Hepatocyte (in vitro differentiated cells): Measurements from ENCODE around the gene LLGL2. TPM values are rescaled to one million over a fixed set of nuclear protein-coding genes. Genes with fewer than 3 reads are reported as not detected.

ENCODE experiments used
- DNase-seq: peaks from one replicate; pipeline ENCODE4 v3.0.0-alpha.2; 2016; ENCODE audit warnings: low spot score
- H2AFZ ChIP-seq: fragments of 200-600 bp; sonication (generic); 2 replicates; pipeline ENCODE4 v1.6.0; 2016; ENCODE audit warnings: antibody characterized with exemption, mild to moderate bottlenecking
- H3K27ac ChIP-seq: fragments of 200-600 bp; sonication (generic); 2 replicates; pipeline ENCODE4 v1.5.1; 2016; ENCODE audit warnings: mild to moderate bottlenecking
- H3K27me3 ChIP-seq: fragments of 200-600 bp; sonication (generic); 2 replicates; pipeline ENCODE4 v1.6.1; 2016
- H3K36me3 ChIP-seq: fragments of 200-600 bp; sonication (generic); replicated peaks from 2 replicates; pipeline ENCODE4 v1.5.1; 2016; ENCODE audit warnings: low read depth; ENCODE audit not compliant: insufficient read depth
- H3K4me1 ChIP-seq: fragments of 200-600 bp; sonication (generic); 2 replicates; pipeline ENCODE4 v1.5.1; 2016; ENCODE audit warnings: mild to moderate bottlenecking, moderate library complexity; ENCODE audit not compliant: insufficient read depth
- H3K4me2 ChIP-seq: fragments of 200-600 bp; sonication (generic); 2 replicates; pipeline ENCODE4 v1.6.0; 2016
- H3K4me3 ChIP-seq: fragments of 200-600 bp; sonication (generic); 2 replicates; pipeline ENCODE4 v1.5.1; 2016; ENCODE audit warnings: mild to moderate bottlenecking
- H3K79me2 ChIP-seq: fragments of 200-600 bp; sonication (generic); 2 replicates; pipeline ENCODE4 v1.6.0; 2017; ENCODE audit warnings: mild to moderate bottlenecking
- H3K9me2 ChIP-seq: fragments of 200-600 bp; sonication (generic); replicated peaks from 2 replicates; pipeline ENCODE4 v1.6.0; 2017; ENCODE audit warnings: mild to moderate bottlenecking; ENCODE audit not compliant: insufficient read depth
- H3K9me3 ChIP-seq: fragments of 200-600 bp; sonication (generic); 2 replicates; pipeline ENCODE4 v1.5.1; 2016; ENCODE audit warnings: low read depth, mild to moderate bottlenecking
- H4K20me1 ChIP-seq: fragments of 200-600 bp; sonication (generic); 2 replicates; pipeline ENCODE4 v1.6.0; 2016; ENCODE audit warnings: mild to moderate bottlenecking; ENCODE audit not compliant: insufficient read depth, poor library complexity, severe bottlenecking
- EZH2 ChIP-seq: fragments of 200-600 bp; sonication (generic); IDR thresholded peaks from 2 replicates; pipeline ENCODE4 v1.6.1; 2016; ENCODE audit warnings: antibody characterized with exemption, mild to moderate bottlenecking, borderline replicate concordance
- EZH2phosphoT487 ChIP-seq: fragments of 200-600 bp; sonication (generic); IDR thresholded peaks from one replicate; pipeline ENCODE4 v1.6.1; 2018; ENCODE audit warnings: antibody characterized with exemption, mild to moderate bottlenecking, low read depth, moderate library complexity; ENCODE audit not compliant: unreplicated experiment, severe bottlenecking
- WGBS: methylation state at CpG from one replicate; pipeline ENCODE4 v1.1.6; 2016; ENCODE audit warnings: low lambda C conversion rate; ENCODE audit errors: missing lambda C conversion rate; 5-methylcytosine and 5-hydroxymethylcytosine counted together
- polyA plus RNA-seq: library from polyadenylated mRNA; unstranded; fragments of >200 nt; fragmentation: Nextera tagmentation; extraction: Ambion mirVana; gene quantifications from 2 replicates; pipeline ENCODE4 v1.2.1, GENCODE V29; 2016
- total RNA-seq: library from RNA; depleted of rRNA; stranded (reverse); fragments of >200 nt; gene quantifications from 2 replicates; pipeline ENCODE4 v1.2.3, GENCODE V29; 2014
- TF ChIP-seq, protein P1 (sequence below): fragments of 200-600 bp; sonication (generic); IDR thresholded peaks from 2 replicates; pipeline ENCODE4 v1.5.1; 2016; ENCODE audit warnings: antibody characterized with exemption, mild to moderate bottlenecking; ENCODE audit not compliant: poor library complexity

Gene LLGL2
- total and polyA plus RNA-seq, 2 experiments from 2014 or later: 81.8 to 154 TPM

DNA sequence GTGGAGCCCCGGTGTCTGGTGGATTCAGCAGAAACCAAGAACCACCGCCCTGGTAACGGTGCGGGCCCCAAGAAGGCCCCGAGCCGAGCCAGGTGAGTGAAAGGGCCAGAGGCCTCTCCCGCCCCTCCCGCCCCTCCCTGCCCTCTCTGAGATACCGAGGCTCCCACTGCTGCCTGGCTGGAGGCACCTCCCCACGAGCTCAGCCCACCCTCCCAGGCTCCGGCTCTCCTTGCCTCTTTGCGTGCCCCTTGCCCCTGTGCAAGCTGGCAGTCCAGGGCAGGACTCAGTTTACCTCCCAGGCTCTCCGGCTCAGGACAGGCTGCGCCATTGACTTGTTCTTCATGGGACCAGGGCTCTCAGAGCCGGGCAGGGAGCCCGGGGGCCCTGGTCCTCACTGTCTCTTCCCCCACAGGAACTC lies 48.1 kb downstream of the LLGL2 start:
- no peak overlapping the region for H3K27ac ChIP-seq
- 90% methylated on average over 9 of the region's 16 CpGs for WGBS
- TF ChIP-seq, protein P1, sequence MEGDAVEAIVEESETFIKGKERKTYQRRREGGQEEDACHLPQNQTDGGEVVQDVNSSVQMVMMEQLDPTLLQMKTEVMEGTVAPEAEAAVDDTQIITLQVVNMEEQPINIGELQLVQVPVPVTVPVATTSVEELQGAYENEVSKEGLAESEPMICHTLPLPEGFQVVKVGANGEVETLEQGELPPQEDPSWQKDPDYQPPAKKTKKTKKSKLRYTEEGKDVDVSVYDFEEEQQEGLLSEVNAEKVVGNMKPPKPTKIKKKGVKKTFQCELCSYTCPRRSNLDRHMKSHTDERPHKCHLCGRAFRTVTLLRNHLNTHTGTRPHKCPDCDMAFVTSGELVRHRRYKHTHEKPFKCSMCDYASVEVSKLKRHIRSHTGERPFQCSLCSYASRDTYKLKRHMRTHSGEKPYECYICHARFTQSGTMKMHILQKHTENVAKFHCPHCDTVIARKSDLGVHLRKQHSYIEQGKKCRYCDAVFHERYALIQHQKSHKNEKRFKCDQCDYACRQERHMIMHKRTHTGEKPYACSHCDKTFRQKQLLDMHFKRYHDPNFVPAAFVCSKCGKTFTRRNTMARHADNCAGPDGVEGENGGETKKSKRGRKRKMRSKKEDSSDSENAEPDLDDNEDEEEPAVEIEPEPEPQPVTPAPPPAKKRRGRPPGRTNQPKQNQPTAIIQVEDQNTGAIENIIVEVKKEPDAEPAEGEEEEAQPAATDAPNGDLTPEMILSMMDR: no peak
- no peak for TF ChIP-seq EZH2phosphoT487
- TF ChIP-seq EZH2: no peak
- no peak for DNase-seq
- no peak overlapping the region for H3K4me2 ChIP-seq
- no peaks in the 10 kb centered on the region for H3K9me2 ChIP-seq
- no peaks in the 10 kb centered on the region for H3K27me3 ChIP-seq
- no peaks in the 10 kb centered on the region for H3K36me3 ChIP-seq
- H3K79me2 ChIP-seq: no peaks in the 10 kb centered on the region
- H4K20me1 ChIP-seq: no peaks in the 10 kb centered on the region
- H3K4me1 ChIP-seq: no peaks in the 10 kb centered on the region
- no peak overlapping the region for H2AFZ ChIP-seq
- H3K9me3 ChIP-seq: no peaks in the 10 kb centered on the region
- no peak overlapping the region for H3K4me3 ChIP-seq

DNA sequence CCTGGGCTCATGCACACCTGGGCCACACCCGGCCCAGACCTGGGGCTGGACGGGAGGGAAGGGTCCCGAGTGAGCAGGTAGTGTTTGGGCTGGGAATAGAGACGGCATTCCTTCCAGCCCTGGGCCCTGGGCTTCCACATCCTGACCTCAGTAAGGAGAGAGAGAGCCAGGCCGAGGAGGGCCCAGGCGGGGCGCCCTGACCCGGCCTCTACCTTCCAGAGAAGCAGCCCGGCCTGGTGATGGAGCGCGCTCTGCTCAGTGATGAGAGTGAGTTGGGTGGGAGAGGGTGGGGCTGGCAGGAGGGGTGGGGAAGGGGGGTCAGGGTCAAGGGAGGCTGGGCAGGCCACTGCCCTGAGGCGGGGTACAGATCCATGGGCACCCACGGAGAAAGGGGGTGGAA lies 48.5 kb downstream of the LLGL2 start:
- no peak overlapping the region for H3K27ac ChIP-seq
- no peak overlapping the region for H3K4me3 ChIP-seq
- TF ChIP-seq, protein P1: no peak
- TF ChIP-seq EZH2phosphoT487 (no peak), EZH2 (no peak)
- H4K20me1 ChIP-seq: no peaks in the 10 kb centered on the region
- no peaks in the 10 kb centered on the region for H3K9me3 ChIP-seq
- H3K9me2 ChIP-seq: no peaks in the 10 kb centered on the region
- H3K4me2 ChIP-seq: no peak overlapping the region
- no peaks in the 10 kb centered on the region for H3K79me2 ChIP-seq
- peak; percentile 5 for DNase-seq
- H3K36me3 ChIP-seq: no peaks in the 10 kb centered on the region
- H3K27me3 ChIP-seq: no peaks in the 10 kb centered on the region
- 88% methylated on average over 12 of the region's 13 CpGs for WGBS
- no peaks in the 10 kb centered on the region for H3K4me1 ChIP-seq
- no peak overlapping the region for H2AFZ ChIP-seq

GRCh38 chr17:75574404-75575036 lies 49.0 kb downstream of the LLGL2 start:
- Histone ChIP-seq H3K79me2 (no peaks in the 10 kb centered on the region), H3K9me3 (no peaks in the 10 kb centered on the region), H3K36me3 (no peaks in the 10 kb centered on the region), H3K4me1 (no peaks in the 10 kb centered on the region), H3K9me2 (no peaks in the 10 kb centered on the region), H3K27ac (no peak overlapping the region), H3K4me3 (no peak overlapping the region), H4K20me1 (no peaks in the 10 kb centered on the region), H3K4me2 (no peak overlapping the region), H3K27me3 (no peaks in the 10 kb centered on the region), H2AFZ (no peak overlapping the region)
- WGBS: 96% methylated on average over 16 of the region's 29 CpGs
- peak; percentile 7 for DNase-seq
- TF ChIP-seq EZH2 (no peak), EZH2phosphoT487 (no peak)
- TF ChIP-seq, protein P1: no peak
